Lung (tissue), 12 donors: ENCODE data around the gene PYROXD2. TPM values are rescaled to one million over a fixed set of nuclear protein-coding genes. Genes with fewer than 3 reads are reported as not detected.

Experiments used
- ATAC-seq: fragments of 200-7000 bp; cut with Tn5 transposase; one replicate; pipeline ENCODE4 v1.9.1; 2020; ENCODE audit warnings: moderate number of reproducible peaks; ENCODE audit not compliant: insufficient read depth, low FRiP score
- DNase-seq, 3 donors: peaks; one replicate each; pipeline ENCODE4 v3.0.0-alpha.2; 2013 to 2017
- H3K27ac ChIP-seq, 2 donors: one replicate each; pipeline ENCODE4 v1.5.1; 2013; ENCODE audit warnings: mild to moderate bottlenecking in 2 of 2, moderate library complexity in 2 of 2, control low read depth in 1 of 2, inconsistent platforms in 1 of 2, low read depth in 1 of 2, low read length in 1 of 2
- H3K27me3 ChIP-seq, 3 donors: one replicate each; pipeline ENCODE4 v1.5.1; 2013; ENCODE audit warnings: low read length in 2 of 3; ENCODE audit not compliant: control insufficient read depth in 3 of 3, insufficient read depth in 3 of 3
- H3K36me3 ChIP-seq, 4 donors: one replicate each; pipeline ENCODE4 v1.5.1; 2013; ENCODE audit warnings: low read length in 4 of 4, mild to moderate bottlenecking in 1 of 4, moderate library complexity in 1 of 4; ENCODE audit not compliant: control insufficient read depth in 4 of 4, insufficient read depth in 4 of 4
- H3K4me1 ChIP-seq, 5 donors: one replicate each; pipeline ENCODE4 v1.5.1; 2013; ENCODE audit warnings: low read length in 5 of 5, mild to moderate bottlenecking in 2 of 5, moderate library complexity in 1 of 5; ENCODE audit not compliant: control insufficient read depth in 5 of 5, insufficient read depth in 5 of 5
- H3K4me3 ChIP-seq: one replicate; pipeline ENCODE4 v1.5.1; 2013; ENCODE audit warnings: mild to moderate bottlenecking, control low read depth, moderate library complexity
- H3K9ac ChIP-seq, 2 donors: one replicate each; pipeline ENCODE4 v1.5.1; 2013; ENCODE audit warnings: low read length in 2 of 2, control low read depth in 1 of 2; ENCODE audit not compliant: insufficient read depth in 1 of 2
- H3K9me3 ChIP-seq, 4 donors: one replicate each; pipeline ENCODE4 v1.5.1; 2013; ENCODE audit warnings: low read length in 3 of 4, mild to moderate bottlenecking in 1 of 4, moderate library complexity in 1 of 4; ENCODE audit not compliant: control insufficient read depth in 4 of 4, insufficient read depth in 3 of 4
- WGBS, 2 donors: extraction: QIAGEN DNeasy Blood & Tissue Kit; methylation state at CpG; one replicate each; pipeline ENCODE4 v1.1.7; 2013; 5-methylcytosine and 5-hydroxymethylcytosine counted together
- polyA plus RNA-seq, 2 donors: library from polyadenylated mRNA; stranded (reverse); fragments of 200-250 nt; gene quantifications; one replicate each; pipeline ENCODE4 v1.2.1, GENCODE V29; 2013
- total RNA-seq, 2 donors: library from RNA; depleted of rRNA in 1 of 2; stranded (reverse); fragments of >200 nt in 1 of 2; gene quantifications; one replicate each; pipeline ENCODE4 v1.2.1, GENCODE V29; 2014 to 2021
- TF ChIP-seq, protein P1 (sequence below): IDR thresholded peaks from 2 replicates; pipeline ENCODE4 v1.5.1; 2012; ENCODE audit warnings: mild to moderate bottlenecking; ENCODE audit errors: control extremely low read depth, extremely low read depth
- donor health status: control.
- donor health status: control.
- donor health status: Bipolar disorder and iron deficiency.
- donor health status: healthy.
- donor health status: DM: yes; HTN: yes; CAD: no.

The PYROXD2 gene
- total and polyA plus RNA-seq, 4 donors = 2.3 to 16.8 (median 7.5) TPM

DNA sequence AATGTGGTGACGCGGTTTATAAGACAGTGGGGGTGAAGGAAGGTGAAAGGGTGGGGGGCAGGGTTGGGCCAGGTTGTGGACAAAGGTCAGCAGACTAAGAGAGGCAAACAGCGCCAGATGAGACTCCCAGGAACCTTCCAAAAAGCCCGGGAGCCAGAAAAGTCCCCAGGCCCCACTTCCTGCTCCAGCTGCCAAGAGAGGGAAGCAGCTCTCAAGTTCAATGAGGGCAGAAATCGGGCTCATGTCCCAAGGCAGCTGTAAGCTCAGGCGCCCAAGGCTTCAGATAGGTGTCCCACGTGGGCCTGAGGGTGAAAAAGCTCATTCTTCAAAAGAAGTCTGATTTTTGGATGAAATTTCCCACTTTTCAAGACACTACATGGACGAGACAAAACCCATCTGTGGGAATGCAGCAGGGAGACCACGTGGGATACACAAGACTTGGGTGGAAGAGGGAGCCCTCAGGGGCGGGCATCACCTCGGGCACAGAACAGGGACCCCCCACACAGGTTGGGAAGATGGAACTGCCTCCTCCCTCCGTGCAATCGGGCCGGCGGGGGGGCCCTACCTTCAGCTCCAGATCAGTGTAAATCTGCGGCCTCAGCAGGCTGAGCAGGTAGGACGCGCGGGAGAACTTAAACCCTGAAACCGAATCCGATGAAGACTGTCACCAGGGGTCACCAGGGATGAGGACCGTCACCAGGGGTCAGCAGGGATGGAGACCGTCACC is 7.8 kb downstream of the PYROXD2 start:
- no peak overlapping the region for H3K9ac ChIP-seq
- H3K27me3 ChIP-seq = no peaks in the 10 kb centered on the region
- peaks cover 0 to 37% (median 14%) of the 10 kb centered on the region in 5 donors for H3K4me1 ChIP-seq
- no peak overlapping the region for H3K4me3 ChIP-seq
- no peak overlapping the region for H3K27ac ChIP-seq
- TF ChIP-seq, protein P1, sequence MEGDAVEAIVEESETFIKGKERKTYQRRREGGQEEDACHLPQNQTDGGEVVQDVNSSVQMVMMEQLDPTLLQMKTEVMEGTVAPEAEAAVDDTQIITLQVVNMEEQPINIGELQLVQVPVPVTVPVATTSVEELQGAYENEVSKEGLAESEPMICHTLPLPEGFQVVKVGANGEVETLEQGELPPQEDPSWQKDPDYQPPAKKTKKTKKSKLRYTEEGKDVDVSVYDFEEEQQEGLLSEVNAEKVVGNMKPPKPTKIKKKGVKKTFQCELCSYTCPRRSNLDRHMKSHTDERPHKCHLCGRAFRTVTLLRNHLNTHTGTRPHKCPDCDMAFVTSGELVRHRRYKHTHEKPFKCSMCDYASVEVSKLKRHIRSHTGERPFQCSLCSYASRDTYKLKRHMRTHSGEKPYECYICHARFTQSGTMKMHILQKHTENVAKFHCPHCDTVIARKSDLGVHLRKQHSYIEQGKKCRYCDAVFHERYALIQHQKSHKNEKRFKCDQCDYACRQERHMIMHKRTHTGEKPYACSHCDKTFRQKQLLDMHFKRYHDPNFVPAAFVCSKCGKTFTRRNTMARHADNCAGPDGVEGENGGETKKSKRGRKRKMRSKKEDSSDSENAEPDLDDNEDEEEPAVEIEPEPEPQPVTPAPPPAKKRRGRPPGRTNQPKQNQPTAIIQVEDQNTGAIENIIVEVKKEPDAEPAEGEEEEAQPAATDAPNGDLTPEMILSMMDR = no peak
- DNase-seq = peak in 1 of 3 donors; percentile 37
- H3K36me3 ChIP-seq = peaks cover 0 to 18% (median 7%) of the 10 kb centered on the region in 4 donors
- no peak for ATAC-seq
- no peaks in the 10 kb centered on the region for H3K9me3 ChIP-seq
- 84 to 92% methylated on average over 23 of the region's 23 CpGs for WGBS, 2 donors

DNA sequence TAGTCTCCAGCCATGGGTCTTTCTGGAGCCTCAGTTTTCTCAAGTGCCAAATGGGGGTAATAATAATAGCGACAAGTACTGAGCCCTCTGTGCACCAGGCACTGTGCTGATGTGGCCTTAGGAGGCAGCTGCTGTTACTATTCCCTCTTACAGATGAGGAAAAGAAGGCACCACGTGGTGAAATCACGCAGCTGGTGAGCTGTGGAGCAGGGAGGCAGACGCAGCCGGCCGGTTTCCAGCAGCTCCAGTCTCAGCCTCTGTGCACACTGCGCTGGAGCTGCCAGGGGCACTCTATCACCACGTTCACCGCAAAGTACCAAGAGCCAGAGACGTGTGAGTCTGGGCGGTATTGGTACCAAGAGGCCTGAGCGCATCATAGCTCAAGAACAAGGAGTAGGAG is 9.6 kb downstream of the PYROXD2 start:
- no peak for ATAC-seq
- peaks cover 0 to 24% (median 7%) of the 10 kb centered on the region in 5 donors for H3K4me1 ChIP-seq
- H3K9ac ChIP-seq = no peak overlapping the region
- DNase-seq = peak in 1 of 3 donors; percentile 29
- TF ChIP-seq, protein P1 = no peak
- no peaks in the 10 kb centered on the region for H3K9me3 ChIP-seq
- peaks cover 0 to 18% (median 6%) of the 10 kb centered on the region in 4 donors for H3K36me3 ChIP-seq
- H3K27ac ChIP-seq = no peak overlapping the region
- H3K27me3 ChIP-seq = no peaks in the 10 kb centered on the region
- H3K4me3 ChIP-seq = no peak overlapping the region
- 90% methylated on average over 12 of the region's 12 CpGs for WGBS, 2 donors

DNA sequence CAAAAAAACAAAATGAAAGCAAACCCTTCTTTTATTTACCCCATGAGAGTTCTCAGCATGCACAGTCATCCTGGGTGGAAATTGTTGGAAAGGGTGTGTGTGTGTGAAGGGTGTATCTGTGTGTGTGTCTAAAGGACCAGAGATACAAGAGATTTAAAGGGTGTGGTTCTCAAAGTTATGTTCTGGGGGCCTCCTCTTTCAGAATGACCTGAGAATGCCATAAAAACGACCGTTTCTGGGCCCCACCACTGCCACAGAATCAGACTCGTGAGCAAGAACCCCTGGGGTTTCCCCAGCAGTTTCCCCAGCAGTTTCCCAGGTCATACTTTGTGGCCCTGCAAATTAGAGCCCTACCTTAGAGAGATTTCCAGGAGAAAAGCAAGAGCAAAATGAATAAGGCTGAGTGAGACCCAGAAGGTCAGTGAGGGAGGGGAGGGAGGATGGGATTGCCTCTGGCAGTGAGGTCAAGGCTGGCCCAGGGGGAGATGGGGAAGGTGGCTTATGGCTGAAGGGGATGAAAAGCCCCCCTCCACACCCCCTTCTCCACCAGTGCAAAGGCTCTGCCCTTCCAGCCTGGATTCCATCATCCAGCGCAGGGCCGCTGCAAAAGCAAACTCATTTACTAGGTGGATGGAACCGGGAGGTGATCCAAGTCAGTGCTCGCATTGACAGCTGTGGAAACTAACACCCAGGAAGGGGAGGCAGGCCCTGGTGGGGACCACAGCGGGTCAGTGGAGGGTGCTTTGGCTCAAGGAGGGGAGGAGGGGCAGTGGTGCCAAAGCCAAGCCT is 10.2 kb downstream of the PYROXD2 start:
- Histone ChIP-seq H3K9ac (no peak overlapping the region), H3K27ac (no peak overlapping the region)
- 68 to 79% methylated on average over 8 of the region's 8 CpGs for WGBS, 2 donors

More for the DNA sequence above, 10.2 kb downstream of the PYROXD2 start:
- Histone ChIP-seq H3K9me3 (no peaks in the 10 kb centered on the region), H3K4me3 (no peak overlapping the region), H3K4me1 (peaks cover 0 to 22% (median 7%) of the 10 kb centered on the region in 5 donors), H3K36me3 (peaks cover 0 to 23% (median 7%) of the 10 kb centered on the region in 4 donors), H3K27me3 (no peaks in the 10 kb centered on the region)
- DNase-seq = peak in 1 of 3 donors; percentile 42
- TF ChIP-seq, protein P1 = no peak
- no peak for ATAC-seq
